Tibial nerve (tissue), 4 donors: ENCODE results near the gene PNKP.

Experiments
- CTCF ChIP-seq, 5 experiments: fragments of 200-600 bp in 3 of 5; fragments of 450-650 bp in 2 of 5; sonication (generic) in 3 of 5; IDR thresholded peaks; one replicate each; pipeline ENCODE4 v1.5.1; 2016 to 2019; ENCODE audit warnings: antibody characterized with exemption in 5 of 5, mild to moderate bottlenecking in 3 of 5, moderate library complexity in 2 of 5
- EP300 ChIP-seq, 2 donors: sonication (generic); formaldehyde crosslinking; IDR thresholded peaks; one replicate each; pipeline ENCODE4 v1.6.1; 2017; ENCODE audit warnings: antibody characterized with exemption in 2 of 2, mild to moderate bottlenecking in 1 of 2
- POLR2A ChIP-seq, 2 donors: fragments of 450-650 bp; IDR thresholded peaks; one replicate each; pipeline ENCODE4 v1.6.1; 2017; ENCODE audit warnings: antibody characterized with exemption in 2 of 2, mild to moderate bottlenecking in 2 of 2, moderate library complexity in 2 of 2

GRCh38 chr19:49816590-49816989, 50.8 kb downstream of the PNKP start:
- no peak for TF ChIP-seq CTCF (IDR thresholded peaks at IDR 0.05)
- TF ChIP-seq POLR2A (IDR thresholded peaks at IDR 0.05), result no peak
- no peak for TF ChIP-seq EP300 (IDR thresholded peaks at IDR 0.05)
